Stimulated activated CD8-positive, alpha-beta memory T cell treated with anti-CD3 and anti-CD28 coated beads, Interleukin-12 subunit alpha, Interleukin-12 subunit beta, amount 100 ng/mL, for 24 hours (primary cell): ENCODE measurements around the gene DNAJC13.

Experiments
- DNase-seq: peaks from one replicate; pipeline ENCODE4 v3.0.0-alpha.2; 2020; ENCODE audit errors: extremely low read depth

The DNAJC13 gene

DNA sequence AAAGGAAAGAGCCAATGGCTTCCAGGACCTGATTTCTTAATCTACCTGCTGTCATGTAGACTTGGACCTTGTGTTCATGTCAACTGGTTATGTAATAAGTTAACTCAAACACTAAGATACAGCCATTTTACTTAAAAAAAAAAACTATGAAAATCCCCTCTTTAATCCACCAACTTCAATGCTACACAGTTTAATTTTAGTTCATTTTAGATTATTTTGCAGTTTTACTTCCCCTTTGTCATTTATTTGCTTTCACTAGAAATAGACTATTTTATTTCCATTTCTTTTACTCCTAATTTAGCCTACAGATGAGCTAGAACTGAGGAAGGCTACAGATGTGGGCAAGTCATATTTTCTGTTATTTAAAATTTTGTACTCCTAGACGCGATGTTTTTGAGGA lies 10.7 kb upstream of the DNAJC13 start:
- DNase-seq = no peak

DNA sequence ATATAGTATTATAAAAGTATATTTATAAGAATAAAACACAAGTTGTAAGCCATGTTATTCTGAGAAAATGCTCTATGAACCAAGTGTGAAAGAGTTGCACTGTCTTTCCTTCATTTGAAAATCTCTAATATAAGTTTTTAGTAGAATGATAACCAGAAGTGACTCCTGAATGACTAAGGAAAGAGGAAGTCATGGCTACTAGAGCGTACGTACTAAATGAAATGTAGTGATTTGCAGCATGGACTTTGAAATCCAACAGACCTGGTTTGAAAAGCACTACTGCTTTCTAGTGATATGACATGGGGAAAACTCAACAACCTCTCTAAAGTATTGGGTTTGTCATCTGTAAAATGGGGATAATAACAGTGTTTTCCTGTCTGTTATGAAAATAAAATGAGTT lies 10.3 kb upstream of the DNAJC13 start:
- DNase-seq = no peak

DNA sequence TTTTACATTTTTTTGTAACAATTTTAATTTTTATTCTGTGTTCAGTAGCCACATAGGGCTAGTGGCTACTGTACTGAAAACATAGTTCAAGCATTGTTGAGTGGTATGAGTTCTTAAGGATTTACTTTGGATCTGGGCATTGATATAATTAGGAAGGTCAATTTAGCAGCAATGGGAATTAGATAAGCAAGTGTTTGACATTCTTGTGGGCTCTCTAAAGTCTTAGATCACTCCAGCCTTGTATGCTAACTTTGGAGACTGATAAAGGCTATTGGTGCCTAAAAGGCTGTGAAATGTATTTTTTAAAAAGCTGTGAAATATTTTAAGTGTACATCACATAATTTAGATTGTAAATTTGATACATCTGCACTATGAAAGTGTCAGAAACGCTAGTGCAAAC lies 2.5 kb upstream of the DNAJC13 start:
- no peak for DNase-seq

DNA sequence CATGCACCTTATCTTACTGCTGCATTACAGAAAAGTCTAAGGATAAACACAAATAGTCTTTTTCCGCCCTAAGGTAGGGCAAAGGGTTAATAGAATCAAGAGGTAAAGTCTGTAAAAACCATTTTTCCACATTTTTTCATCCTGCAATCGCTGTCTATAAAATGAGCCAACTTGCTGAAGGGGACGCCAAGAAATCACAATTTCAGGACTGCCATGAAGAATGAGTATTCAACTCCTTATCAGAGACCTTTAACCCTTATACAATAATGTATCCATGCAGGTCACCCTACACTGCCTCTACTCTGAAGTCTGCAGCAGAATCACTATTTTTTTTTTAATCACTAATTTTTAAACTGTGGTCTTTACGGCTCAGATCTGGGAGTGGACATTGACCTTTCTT lies 1.1 kb upstream of the DNAJC13 start:
- DNase-seq = no peak

DNA sequence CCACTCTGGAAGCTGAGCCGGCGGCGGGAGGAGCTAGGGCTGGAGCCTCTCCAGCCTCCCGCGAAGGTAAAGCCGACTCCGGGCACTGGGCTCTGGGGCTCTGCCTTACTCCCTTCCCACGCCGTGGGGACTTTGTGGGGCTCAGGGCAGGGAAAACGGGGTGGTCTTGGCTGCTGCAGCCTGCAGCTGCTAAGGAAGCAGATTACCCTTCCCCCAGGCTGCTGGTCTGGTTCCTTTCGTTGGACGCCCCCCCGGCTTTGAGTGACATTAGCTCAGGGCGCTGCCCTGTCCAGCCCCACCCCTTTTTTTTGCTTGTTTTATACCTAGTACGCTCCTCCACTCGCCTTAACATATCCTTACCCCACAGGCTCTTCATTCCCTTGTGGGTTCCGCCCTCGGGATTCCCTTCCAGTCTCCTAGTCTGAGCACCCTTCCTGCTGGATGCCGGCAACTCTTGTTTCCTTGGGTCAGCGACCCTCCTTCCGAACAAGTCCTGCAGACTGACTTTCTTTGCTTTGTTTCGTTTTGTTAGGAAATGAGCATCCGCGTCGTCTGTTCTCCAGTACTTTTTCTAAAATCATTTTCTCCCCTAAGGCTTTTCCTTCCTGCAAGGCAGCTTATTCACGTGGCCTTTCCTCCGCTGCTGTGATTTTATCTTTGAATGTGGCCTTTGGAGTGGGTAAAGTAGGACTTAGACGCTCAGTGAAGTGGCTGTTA lies 551 bp downstream of the DNAJC13 start:
- peak; percentile 21 for DNase-seq

DNA sequence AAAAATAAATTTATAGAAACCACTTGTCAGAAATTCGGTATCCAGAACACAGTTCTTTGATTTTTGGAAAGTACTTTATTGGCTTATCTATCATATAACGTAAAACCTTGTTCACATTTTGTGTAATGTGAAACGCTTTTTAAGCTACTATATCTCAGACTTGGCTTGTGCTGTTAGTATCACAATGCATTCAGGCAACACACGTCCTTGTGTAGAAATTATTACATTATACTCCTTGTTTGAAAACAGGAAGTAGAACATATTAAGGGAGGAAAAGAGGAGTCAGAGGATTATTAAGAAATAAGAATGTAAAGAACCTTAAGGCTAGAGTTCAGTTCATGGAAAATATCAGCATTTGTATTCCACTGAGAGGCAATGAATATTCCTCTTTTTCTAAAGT lies 1.6 kb downstream of the DNAJC13 start:
- no peak for DNase-seq

DNA sequence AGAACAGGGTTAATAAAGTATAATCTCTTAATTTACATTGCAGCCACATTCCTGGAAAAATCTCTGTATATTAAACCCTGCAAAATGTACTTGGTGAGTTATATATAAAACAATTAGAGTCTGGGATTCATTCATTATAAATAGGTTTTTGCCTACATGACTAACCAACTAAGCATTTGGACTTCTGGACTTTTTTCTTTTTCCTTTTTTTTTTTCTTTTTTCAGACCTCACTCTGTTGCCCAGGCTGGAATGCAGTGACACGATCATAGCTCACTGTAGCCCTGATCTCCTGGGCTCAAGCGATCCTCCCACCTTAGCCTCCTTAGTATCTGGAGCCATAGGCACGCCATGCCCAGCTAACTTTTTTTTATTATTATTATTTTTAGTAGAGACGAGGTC lies 4.5 kb downstream of the DNAJC13 start:
- DNase-seq = no peak

DNA sequence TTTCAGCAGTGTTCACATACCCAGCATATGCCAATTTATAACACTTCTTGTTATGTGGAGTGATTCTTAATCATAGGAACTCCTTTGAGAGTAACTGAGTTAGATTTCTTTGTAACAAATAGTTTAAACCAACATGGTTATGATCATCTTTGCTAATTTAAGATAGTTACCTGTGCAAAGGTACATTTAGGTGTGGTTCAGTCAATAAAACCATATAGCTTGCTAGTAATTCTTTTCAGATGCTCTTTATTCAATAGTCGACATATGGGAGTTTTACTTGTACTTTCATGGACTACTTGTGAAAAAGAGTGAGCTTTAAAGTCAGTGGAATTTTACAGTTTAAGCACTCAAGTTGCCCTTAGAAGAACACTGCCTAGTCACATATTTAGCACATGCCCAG lies 5.2 kb downstream of the DNAJC13 start:
- DNase-seq = no peak

DNA sequence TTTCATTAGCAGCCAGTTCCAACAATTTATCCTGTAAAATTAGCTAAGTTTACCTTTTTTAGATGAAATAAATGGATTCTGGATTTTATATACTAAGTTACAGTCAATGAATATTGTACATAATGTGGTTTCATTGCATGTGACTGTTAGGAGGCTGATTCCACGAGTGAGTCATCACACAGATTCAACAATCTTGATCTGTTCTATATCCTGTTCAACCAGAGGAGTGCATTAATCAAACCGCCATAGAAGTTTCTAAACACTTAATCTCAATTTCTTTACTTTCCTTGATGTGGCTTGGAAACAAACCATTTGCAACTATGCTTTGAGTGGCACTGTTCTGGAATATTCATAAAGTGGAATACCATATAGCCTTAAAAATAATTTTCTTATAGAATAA lies 15.3 kb downstream of the DNAJC13 start:
- DNase-seq = no peak

DNA sequence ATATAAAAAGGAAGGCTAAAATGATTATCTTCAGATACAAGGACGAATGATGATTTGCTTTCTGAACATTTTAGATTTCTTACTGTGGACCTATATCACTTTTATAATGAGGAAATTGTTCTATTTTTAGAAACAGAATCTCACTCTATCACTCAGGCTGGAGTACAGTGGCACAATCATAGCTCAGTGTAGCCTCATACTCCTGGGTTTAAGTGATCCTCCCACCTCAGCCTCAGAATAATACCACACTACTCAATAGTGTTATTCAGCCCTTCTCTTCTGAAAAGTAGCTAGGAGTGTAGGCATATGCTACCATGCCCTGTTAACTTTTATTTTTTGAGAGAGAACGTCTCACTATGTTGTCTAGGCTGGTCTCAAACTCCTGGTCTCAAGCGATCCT lies 15.8 kb downstream of the DNAJC13 start:
- no peak for DNase-seq

DNA sequence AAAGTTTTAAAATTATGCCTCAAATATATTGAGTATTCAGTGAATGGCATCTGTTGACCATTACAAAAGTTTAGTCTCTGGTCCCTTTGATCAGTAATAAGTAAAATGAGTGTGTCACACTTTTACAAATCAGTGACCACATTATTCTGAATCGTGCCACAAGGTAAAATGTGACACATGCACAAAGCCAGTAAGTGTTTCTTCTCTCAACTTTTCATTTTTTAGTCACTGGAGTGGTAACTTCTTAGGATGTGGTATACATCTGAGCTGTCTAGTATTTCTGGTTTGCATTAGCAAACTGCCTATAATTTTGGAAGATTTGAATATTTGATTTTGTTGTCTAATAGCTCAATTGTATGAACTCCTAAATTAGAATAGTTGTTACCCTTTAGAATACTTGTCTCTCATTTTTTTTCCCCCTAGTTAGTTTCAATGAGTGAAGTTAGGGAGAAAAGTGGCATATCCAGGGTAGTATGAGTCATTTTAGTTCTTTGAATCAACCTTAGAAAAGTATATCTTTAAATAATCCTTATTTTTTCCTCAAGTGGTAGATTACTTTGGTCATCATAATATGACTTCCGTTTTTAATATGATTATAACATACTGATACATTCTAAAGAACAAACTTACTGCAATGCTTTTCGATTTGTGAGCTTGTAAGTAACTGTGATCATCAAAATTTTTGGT lies 18.1 kb downstream of the DNAJC13 start:
- no peak for DNase-seq

DNA sequence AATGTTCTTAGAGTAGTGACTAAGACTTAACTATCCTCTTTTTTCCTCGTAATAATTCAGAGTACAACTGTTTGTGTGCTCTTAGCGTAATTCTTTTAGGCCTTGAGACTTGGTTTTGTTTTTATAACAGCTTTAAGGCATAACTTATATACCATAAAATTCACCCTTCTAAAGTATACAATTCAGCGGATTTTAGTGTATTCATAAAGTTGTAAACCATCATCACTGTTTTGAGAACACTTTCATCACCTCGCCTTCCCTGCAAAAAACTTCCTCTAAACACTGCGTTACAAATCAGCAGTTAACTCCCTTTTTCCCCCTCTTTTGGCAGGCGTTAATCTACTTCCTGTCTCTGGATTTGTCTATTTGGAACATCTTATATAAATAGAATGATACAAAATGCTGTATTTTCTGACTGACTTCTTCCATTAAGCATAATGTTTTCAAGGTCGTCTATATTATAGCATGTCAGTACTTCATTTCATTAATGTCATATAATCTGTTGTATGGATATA lies 18.7 kb downstream of the DNAJC13 start:
- DNase-seq = no peak

DNA sequence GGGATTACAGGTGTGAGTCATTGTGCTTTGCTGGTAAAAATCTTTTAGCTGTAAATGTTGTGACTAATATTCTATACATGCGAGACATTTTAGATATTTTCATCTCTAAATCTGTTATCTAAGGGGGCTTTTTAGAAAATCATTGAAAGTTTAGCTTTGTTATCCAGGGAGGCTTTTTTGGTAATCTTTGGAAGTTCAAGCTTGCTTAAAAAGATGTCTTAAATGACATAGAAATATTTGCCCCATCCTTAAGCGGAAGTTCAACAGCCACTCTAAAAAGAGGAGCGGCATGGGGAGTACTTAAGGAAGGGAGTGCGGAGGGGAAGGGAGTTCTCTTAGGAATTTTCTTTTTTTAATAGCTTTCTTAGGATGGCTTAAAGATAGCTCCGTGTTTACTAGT lies 26.1 kb downstream of the DNAJC13 start:
- DNase-seq = no peak

DNA sequence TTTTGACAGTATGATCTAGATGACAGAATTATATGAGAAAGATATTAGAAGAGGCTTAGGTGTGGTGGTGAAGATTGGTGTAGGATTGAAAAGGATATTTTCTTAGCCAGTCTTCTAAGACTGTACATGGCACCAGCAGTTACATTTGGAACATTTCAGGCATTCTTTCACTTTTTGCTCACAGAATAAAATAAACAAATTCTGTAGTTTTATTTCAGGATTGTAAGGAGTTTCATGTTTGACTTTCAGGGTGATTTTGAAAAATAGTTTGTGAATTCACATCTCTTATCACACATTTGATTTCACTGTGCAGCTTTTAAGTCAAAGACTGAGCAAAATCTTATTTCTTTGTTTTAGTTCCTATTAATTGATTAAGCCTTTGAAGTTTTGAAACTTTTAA lies 27.1 kb downstream of the DNAJC13 start:
- no peak for DNase-seq

DNA sequence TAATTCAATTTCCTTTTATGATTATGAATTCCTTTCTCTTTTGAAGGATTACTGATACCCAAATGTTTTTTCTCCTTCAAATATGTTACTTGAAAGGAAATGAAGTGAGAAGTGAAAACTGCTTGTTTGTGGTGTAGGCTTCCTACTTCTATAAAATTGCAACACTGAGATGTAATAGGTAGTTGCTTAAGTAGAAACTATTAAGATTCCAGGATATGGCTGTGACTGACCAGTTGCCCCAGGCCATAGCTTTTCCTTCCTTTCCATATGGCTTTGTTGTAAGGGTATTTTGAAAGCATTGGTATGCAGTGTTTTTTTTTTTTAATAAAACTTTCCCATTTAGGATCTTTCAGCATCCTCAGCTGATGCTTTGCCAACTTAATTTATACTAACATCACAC lies 28.5 kb downstream of the DNAJC13 start:
- DNase-seq = no peak

DNA sequence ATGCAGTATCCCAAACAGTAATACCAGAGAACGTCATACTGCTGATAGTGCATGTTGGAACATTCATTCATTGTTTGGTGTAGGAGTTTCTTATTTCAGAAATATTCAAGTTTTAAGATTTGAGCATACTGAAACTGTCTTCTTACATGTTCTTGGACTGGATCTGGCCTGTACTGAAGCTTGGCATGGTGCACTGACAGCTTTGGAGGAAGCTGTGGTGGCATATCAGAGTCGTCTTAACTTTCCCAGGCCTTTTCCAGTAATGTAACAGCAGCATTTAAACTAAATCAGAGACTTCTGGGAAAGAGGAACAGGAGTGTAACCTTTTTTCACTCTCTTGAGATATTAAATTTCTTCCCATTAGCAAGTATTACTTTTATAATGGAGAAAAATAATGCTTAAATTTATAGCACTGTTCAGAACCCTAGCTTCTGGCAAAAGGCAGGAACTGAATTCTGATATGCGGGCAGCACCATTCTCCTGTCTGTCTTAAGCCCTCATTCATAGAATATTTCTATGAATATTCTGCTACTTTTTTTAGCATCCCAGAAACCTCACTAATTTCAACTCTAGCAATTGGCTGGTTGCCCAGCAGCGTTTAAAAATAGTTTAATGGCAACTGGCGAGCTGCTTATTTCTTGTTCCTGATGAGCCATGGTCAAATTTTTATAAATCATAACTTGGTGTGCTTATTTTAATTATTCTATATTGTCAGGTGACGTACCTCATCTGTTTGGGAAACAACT lies 31.1 kb downstream of the DNAJC13 start:
- DNase-seq = no peak

DNA sequence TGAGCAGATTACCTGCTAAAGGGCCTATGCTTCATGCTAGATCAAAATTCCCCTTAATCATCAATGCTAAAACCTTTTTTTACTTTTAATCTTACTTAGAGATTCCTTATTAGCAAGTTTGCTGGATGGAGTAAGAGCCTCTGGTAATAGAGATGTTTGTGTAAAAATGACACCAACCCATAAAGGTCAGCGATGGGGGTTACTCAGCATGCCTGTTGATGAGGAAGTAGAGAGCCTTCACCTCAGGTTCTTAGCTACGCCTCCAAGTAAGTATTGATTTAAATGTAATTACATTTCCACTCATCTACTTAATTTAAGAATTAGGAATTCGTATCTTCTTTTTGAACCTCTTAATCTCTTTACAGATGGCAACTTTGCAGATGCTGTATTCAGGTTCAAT lies 38.8 kb downstream of the DNAJC13 start:
- DNase-seq = no peak

DNA sequence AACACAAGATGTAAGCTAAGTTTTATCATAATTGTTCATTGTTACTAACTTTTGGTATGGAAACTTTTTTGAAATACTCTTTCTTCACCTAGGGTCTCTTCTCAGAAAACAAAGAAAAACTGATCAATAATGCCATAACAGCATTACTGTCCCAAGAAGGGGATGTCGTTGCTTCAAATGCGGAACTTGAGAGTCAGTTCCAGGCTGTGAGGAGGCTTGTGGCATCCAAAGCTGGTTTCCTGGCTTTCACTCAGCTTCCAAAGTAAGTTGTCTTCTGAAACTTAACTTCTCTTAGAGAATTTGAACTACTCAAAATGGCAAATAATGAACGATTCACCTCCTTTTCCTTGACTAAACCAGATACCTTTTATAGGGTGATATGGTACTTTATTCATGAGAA lies 39.3 kb downstream of the DNAJC13 start:
- DNase-seq = no peak

DNA sequence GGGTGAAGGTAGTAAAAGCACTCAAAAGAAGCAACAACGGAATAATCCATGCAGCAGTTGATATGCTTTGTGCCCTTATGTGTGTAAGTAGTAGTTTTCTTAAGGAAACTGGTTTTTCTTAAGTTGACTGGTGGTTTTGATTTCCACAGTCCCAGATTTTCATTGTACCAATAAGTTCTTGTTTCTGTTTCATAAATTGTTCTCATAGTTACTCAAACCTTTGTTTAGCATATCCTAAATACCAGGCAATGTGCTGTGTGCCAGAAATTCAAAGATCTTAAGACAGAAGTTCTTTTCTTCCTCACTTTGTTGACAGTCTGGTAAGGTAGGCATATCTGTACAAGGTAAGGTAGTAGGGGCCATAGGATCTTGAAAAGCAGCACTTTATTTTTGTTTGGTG lies 40.0 kb downstream of the DNAJC13 start:
- DNase-seq = no peak

DNA sequence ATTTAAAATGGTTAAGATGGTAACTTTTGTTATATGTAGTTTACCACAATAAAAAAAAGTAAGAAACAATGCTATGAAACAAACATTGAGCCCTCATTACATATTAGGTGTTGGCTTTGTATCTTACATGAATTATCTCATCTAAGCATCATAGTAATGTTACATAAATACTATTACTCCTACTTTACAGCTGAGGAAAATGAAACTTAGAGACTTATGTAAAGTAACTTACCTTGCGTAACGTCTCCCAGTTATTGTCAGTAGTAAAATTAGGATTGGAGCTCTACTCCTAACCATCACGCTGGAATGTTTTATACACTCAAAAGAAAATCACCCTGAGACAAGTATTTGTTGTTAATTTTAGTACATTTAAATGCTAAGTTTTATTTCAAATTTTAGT lies 42.2 kb downstream of the DNAJC13 start:
- no peak for DNase-seq

DNA sequence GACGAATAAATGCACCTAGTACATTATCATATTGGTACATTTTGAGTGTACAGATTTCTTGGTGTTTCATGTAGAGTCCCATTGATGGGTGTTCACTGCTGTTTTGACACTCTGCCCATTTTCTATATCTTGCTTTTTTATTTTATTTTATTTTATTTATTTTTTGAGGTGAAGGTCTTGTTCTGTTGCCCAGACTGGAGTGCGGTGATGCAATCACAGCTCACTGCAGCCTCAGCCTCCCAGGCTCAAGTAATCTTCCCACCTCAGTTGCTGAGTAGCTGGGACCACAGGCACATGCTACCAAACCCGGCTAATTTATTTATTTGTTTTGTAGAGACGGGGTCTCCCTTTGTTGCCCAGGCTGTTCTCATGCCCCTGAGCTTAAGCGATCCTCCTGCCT lies 44.2 kb downstream of the DNAJC13 start:
- no peak for DNase-seq

DNA sequence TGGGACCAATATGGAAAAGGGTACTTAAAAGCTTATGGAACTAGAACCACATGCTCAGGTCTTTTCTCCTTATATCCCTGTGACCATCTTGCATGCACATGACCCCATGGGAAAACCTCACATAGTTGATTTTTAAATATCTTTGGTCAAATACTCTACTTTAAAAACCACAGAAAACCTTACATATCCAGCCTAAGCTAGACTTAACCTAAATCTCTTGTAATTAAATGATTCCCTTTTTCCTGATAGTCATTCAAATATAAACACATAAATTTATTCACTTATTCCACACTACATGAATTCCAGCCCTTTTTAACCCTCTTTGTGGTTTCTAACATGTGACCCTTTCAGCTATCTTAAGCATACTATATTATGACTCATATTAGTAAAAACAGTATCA lies 46.8 kb downstream of the DNAJC13 start:
- DNase-seq = no peak

DNA sequence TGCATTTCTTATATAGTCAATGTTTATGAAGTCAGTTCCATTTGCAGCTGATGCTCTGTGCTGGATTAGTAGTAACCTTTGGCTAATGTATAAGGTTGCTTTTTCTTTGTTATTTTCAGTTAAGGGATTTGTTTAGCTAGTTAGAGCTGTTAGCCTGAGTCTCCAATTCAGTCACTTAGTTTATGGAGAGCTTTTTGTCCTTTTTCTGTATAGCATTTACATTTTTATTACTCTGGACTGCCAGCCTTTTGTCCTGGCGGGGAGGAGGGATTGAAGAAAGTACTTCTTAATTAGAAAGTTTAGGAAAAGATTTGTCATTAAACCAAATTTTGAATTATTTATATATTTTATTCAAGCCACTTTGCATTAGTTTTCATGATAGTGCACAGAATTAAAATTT lies 52.0 kb downstream of the DNAJC13 start:
- DNase-seq = no peak
